NB4 (cell line): Measurements from ENCODE around the gene CCBE1.

Experiments used
- MYC ChIP-seq: IDR thresholded peaks from 2 replicates; pipeline ENCODE4 v1.6.1; 2011; ENCODE audit warnings: low read depth, low read length
- POLR2A ChIP-seq: IDR thresholded peaks from 2 replicates; pipeline ENCODE4 v1.6.1; 2011; ENCODE audit warnings: mild to moderate bottlenecking; ENCODE audit not compliant: insufficient read length; ENCODE audit errors: extremely low read depth
- TF ChIP-seq, protein P1 (sequence below): IDR thresholded peaks from one replicate; pipeline ENCODE4 v1.5.1; 2012; ENCODE audit warnings: low read depth, low read length

DNA sequence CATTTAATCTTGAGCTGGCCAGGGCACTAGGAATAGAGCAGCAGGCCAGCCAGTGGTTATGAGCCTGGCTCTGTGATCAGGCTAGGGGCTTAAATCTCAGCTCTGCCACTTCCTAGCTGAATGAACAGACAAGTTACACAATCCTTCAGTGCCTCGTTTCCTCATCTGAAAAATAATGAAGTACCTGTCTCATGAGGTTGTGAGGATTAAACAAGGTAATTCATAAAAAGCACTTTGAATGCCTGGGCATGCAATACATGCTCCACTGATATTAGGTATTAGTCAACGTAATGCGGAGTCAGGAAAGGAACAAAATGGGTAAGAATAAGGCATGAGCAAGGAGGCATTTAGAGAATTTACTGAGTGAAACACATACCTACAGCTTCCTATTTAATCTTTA, 100.2 kb downstream of the CCBE1 start:
- TF ChIP-seq POLR2A (no peak), MYC (no peak)
- TF ChIP-seq, protein P1, sequence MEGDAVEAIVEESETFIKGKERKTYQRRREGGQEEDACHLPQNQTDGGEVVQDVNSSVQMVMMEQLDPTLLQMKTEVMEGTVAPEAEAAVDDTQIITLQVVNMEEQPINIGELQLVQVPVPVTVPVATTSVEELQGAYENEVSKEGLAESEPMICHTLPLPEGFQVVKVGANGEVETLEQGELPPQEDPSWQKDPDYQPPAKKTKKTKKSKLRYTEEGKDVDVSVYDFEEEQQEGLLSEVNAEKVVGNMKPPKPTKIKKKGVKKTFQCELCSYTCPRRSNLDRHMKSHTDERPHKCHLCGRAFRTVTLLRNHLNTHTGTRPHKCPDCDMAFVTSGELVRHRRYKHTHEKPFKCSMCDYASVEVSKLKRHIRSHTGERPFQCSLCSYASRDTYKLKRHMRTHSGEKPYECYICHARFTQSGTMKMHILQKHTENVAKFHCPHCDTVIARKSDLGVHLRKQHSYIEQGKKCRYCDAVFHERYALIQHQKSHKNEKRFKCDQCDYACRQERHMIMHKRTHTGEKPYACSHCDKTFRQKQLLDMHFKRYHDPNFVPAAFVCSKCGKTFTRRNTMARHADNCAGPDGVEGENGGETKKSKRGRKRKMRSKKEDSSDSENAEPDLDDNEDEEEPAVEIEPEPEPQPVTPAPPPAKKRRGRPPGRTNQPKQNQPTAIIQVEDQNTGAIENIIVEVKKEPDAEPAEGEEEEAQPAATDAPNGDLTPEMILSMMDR = no peak
